Neural crest cell (in vitro differentiated cells): ENCODE measurements around the gene LPAR2. TPM values are rescaled to one million over a fixed set of nuclear protein-coding genes. Genes with fewer than 3 reads are reported as not detected.
"Not testable (repeated sequence)": the region's sequence is repeated elsewhere in the genome, so short reads cannot be mapped to it uniquely, and the experiment has no call there.

Source experiments
- DNase-seq: peaks from one replicate; pipeline ENCODE4 v3.0.0; 2021; ENCODE audit warnings: low read depth, mixed read lengths, low spot score
- H3K27ac Mint-ChIP-seq: one replicate; pipeline ENCODE4 v1.8.0; 2021; ENCODE audit warnings: mild to moderate bottlenecking, mixed read lengths; ENCODE audit not compliant: unreplicated experiment
- H3K27me3 Mint-ChIP-seq: 2 replicates; pipeline ENCODE4 v1.8.0; 2021; ENCODE audit warnings: low read depth, mild to moderate bottlenecking, mixed read lengths
- H3K36me3 Mint-ChIP-seq: 2 replicates; pipeline ENCODE4 v1.8.0; 2021; ENCODE audit warnings: low read depth, mild to moderate bottlenecking, mixed read lengths
- H3K4me1 Mint-ChIP-seq: 2 replicates; pipeline ENCODE4 v1.8.0; 2021; ENCODE audit warnings: mixed read lengths
- H3K4me3 Mint-ChIP-seq: one replicate; pipeline ENCODE4 v1.8.0; 2021; ENCODE audit warnings: mild to moderate bottlenecking, mixed read lengths
- H3K9me3 Mint-ChIP-seq: 2 replicates; pipeline ENCODE4 v1.8.0; 2021; ENCODE audit warnings: mixed read lengths
- total RNA-seq: library from RNA; stranded (reverse); gene quantifications from 2 replicates; pipeline ENCODE4 v1.2.1, GENCODE V29; 2021
- TF ChIP-seq, protein P1 (sequence below): fragments of 200-600 bp; sonication (generic); conservative IDR thresholded peaks from 2 replicates; pipeline ENCODE4 v1.5.0; 2021; ENCODE audit warnings: antibody characterized with exemption, mild to moderate bottlenecking

The LPAR2 gene
- total RNA-seq, 1 donor from 2014 or later = 115 TPM

- TF ChIP-seq, protein P1, sequence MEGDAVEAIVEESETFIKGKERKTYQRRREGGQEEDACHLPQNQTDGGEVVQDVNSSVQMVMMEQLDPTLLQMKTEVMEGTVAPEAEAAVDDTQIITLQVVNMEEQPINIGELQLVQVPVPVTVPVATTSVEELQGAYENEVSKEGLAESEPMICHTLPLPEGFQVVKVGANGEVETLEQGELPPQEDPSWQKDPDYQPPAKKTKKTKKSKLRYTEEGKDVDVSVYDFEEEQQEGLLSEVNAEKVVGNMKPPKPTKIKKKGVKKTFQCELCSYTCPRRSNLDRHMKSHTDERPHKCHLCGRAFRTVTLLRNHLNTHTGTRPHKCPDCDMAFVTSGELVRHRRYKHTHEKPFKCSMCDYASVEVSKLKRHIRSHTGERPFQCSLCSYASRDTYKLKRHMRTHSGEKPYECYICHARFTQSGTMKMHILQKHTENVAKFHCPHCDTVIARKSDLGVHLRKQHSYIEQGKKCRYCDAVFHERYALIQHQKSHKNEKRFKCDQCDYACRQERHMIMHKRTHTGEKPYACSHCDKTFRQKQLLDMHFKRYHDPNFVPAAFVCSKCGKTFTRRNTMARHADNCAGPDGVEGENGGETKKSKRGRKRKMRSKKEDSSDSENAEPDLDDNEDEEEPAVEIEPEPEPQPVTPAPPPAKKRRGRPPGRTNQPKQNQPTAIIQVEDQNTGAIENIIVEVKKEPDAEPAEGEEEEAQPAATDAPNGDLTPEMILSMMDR = no peak
- Mint-ChIP-seq H3K27me3 (peaks cover 13% of the 10 kb centered on the region), H3K4me1 (peaks cover 17% of the 10 kb centered on the region), H3K36me3 (peaks cover 10% of the 10 kb centered on the region), H3K27ac (peak within 1 kb of the TSS; percentile 96), H3K9me3 (peaks cover 2% of the 10 kb centered on the region), H3K4me3 (peak within 1 kb of the TSS; percentile 98)
- peak; percentile 85 for DNase-seq
These were observed 40.4 kb upstream of the LPAR2 start, which contains the start of gene ZNF101 for GRCh38 chr19:19668230-19669012. Gene ZNF101 (plus strand): TSS chr19:19668839. CDS start chr19:19668964, 125 bp downstream.

GRCh38 chr19:19665420-19665948 is 37.5 kb upstream of the LPAR2 start:
- not testable (repeated sequence) for H3K36me3 Mint-ChIP-seq, H3K9me3 Mint-ChIP-seq, H3K27ac Mint-ChIP-seq, DNase-seq
- H3K4me1 Mint-ChIP-seq = peaks cover 37% of the 10 kb centered on the region
- peaks cover 11% of the 10 kb centered on the region for H3K27me3 Mint-ChIP-seq
- H3K4me3 Mint-ChIP-seq = peak overlapping the region; percentile 41

- peak within 1 kb of the TSS; percentile 98 for H3K4me3 Mint-ChIP-seq
- H3K36me3 Mint-ChIP-seq = peaks cover 4% of the 10 kb centered on the region
- H3K27me3 Mint-ChIP-seq = peaks cover 4% of the 10 kb centered on the region
- DNase-seq = peak; percentile 87
- H3K9me3 Mint-ChIP-seq = peaks cover 2% of the 10 kb centered on the region
- H3K4me1 Mint-ChIP-seq = peaks cover 29% of the 10 kb centered on the region
- H3K27ac Mint-ChIP-seq = peak within 1 kb of the TSS; percentile 98
- TF ChIP-seq, protein P1 = peak; percentile 40
These were observed 35.5 kb upstream of the LPAR2 start, which contains the start of gene ATP13A1 for GRCh38 chr19:19663256-19664120. Gene ATP13A1 (minus strand): TSS chr19:19663676. CDS start chr19:19663666, 10 bp downstream.

GRCh38 chr19:19662871-19663255 is 34.8 kb upstream of the LPAR2 start:
- Mint-ChIP-seq H3K9me3 (no peaks in the 10 kb centered on the region), H3K4me3 (peak overlapping the region; percentile 90), H3K36me3 (peaks cover 3% of the 10 kb centered on the region), H3K4me1 (peaks cover 23% of the 10 kb centered on the region), H3K27ac (peak overlapping the region; percentile 78), H3K27me3 (no peaks in the 10 kb centered on the region)
- TF ChIP-seq, protein P1 = no peak
- DNase-seq = no peak

DNA sequence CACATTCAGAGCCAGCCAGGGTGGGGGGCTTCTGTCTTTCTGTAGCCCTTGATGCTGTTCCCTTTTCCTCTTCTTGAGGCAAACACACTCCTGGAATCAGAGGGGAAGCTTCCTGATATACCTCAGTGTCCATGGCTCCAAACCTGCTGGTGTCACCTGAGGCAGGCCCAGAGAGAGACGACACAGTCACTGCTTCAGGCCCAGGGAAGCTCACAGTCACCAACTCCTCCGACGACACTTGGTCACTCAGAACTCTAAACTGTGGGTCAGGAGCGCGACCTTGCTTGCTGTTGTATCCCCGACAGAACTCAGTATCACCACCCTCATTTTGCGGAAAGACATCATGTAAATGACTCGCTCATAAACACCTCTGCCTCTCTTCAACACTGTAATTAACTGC is 34.3 kb upstream of the LPAR2 start:
- Mint-ChIP-seq H3K9me3 (no peaks in the 10 kb centered on the region), H3K4me3 (peak overlapping the region; percentile 90), H3K36me3 (peaks cover 3% of the 10 kb centered on the region), H3K27ac (no peak overlapping the region), H3K4me1 (peaks cover 23% of the 10 kb centered on the region), H3K27me3 (no peaks in the 10 kb centered on the region)
- TF ChIP-seq, protein P1 = no peak
- no peak for DNase-seq
